ENCODE results near the gene NR4A1. TPM values are rescaled to one million over a fixed set of nuclear protein-coding genes. Genes with fewer than 3 reads are reported as not detected.

NR4A1 gene
- polyA plus RNA-seq, 3 donors = 9.5 to 14.7 (median 14.1) TPM

GRCh38 chr12:52036587-52037171 is 14.6 kb upstream of the NR4A1 start:
- no peak for DNase-seq

DNA sequence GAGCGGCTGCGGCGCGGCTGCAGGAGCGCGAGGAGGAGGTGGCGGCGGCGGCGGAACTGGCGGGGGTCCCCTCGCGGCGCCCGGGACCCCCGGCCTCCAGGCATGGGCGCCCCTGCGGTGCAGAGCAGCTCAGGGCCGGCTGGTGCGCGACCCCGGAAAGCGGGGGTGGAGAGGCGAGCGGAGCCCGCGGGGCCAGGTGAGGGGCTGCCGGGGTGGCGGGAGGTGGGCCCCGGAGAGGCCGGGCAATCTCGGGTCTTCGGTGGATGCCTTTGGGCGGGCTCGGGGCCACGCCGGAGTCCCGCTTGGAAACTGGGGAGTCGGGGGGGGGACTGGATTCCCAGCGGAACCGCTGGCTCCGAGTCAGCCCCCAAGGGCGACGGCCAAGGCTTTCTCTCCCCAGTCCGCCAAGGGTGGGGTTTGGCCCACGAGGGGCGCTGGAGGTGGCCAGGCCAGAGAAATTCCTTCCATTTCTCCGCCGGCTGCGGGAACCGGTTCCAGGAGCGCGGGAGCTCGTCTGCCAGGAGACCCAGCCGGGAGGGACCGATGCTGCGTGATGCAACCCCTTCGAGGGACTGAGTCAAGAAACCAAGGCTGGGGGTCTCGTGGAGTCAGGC is 13.9 kb upstream of the NR4A1 start:
- DNase-seq = no peak

GRCh38 chr12:52038447-52038846 is 12.8 kb upstream of the NR4A1 start:
- no peak for DNase-seq

DNA sequence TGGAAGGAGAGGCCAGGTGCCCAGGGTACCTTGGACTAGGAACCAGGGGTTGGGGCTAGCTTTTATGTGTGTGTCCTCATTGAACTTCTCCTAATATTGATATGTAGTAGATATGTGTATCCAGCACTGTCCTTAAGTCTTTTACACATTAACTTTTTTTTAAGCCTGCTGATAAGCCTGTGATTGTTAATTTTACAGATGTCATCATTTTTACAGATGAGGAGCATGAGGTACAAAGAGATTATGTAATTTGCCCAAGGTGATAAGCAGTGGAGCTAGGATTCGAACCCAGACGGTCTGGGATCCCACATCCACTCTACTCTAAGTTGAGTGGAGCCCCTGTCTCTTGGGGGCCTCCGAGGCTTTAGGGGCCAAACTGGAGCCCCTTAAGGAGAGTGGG is 10.2 kb upstream of the NR4A1 start:
- no peak for DNase-seq

DNA sequence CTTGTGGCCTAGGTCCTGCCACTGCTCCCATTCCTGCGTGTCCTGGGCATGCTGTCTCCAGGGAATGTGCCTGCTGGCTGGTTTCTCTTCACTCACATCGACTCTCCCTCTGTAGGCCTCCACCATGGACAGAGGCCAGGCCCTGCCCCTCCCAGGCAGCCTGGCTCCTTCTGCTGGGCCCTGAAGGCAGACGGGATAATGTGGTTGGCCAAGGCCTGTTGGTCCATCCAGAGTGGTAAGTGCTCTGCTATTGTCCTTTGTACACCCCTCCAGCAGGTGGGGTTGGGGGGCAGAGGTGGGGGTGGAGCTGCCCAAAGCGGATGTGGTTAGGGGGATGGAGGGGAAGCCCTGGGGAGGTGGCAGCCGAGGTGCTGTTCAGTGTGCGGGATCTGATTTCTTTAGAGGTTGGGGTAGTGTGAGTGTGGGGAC is 9.5 kb upstream of the NR4A1 start:
- no peak for DNase-seq

GRCh38 chr12:52042706-52043385 is 8.4 kb upstream of the NR4A1 start:
- no peak for DNase-seq

- DNase-seq = no peak
Measured at GRCh38 chr12:52043386-52044212, 7.6 kb upstream of the NR4A1 start.

- no peak for DNase-seq
Measured at GRCh38 chr12:52044292-52044983, 6.8 kb upstream of the NR4A1 start.

DNA sequence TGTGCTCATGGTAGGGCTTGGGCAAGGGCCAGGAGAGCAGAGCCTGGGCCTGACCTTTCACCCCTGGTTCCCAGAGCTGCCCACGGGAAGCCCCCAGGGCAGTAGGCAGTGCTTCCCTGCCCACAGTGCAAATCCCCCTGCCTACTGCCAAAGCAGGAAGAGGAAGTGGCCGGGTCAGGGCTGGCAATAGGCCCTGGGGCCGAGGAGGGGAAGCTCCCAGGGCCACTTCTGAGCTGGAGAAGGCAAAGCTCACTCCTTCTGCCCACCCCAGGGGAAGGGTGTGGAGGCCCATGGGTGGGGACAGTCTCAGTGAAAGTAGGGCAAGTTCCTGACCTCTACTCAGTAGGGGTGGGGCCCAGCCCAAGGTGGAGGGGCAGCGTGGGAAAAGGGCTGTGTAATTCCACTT is 5.4 kb upstream of the NR4A1 start:
- DNase-seq = no peak

- DNase-seq = no peak
Measured at GRCh38 chr12:52046859-52047258, 4.4 kb upstream of the NR4A1 start.

- DNase-seq = no peak
Measured at GRCh38 chr12:52049286-52049685, 2.0 kb upstream of the NR4A1 start.

- DNase-seq = no peak
Measured at GRCh38 chr12:52049688-52050087, 1.6 kb upstream of the NR4A1 start.

DNA sequence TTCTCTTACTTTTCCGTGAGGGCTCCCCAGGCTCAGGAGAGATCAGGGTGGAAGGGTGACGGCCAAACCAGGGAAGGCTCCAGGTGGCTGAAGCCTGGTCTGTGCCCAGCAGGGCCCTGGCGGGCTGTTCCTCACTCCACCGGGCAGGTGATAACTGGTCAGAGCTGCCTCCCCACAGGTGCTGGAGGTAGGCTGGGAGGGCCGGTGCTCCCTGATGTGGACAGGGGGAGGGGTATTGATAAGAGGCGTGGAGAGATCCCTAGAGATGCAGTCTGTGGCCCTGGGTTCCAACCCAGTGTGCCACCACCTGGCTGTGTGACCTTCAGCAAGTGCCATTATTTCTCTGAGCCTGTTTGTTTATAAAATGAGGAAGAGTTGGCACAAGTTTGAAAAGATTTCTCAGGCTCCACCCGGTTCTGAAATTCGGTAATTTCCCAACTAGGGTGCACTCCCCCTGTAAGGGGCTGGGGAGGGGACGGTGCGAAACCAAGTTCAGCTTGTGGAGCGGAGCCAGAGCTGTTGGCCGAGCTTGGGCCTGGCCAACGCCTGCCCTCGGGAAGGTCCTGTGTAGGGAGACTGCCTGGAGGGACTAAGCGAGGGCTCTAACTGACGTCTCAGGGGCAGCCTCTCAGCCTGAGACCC is 1.0 kb upstream of the NR4A1 start:
- no peak for DNase-seq

DNA sequence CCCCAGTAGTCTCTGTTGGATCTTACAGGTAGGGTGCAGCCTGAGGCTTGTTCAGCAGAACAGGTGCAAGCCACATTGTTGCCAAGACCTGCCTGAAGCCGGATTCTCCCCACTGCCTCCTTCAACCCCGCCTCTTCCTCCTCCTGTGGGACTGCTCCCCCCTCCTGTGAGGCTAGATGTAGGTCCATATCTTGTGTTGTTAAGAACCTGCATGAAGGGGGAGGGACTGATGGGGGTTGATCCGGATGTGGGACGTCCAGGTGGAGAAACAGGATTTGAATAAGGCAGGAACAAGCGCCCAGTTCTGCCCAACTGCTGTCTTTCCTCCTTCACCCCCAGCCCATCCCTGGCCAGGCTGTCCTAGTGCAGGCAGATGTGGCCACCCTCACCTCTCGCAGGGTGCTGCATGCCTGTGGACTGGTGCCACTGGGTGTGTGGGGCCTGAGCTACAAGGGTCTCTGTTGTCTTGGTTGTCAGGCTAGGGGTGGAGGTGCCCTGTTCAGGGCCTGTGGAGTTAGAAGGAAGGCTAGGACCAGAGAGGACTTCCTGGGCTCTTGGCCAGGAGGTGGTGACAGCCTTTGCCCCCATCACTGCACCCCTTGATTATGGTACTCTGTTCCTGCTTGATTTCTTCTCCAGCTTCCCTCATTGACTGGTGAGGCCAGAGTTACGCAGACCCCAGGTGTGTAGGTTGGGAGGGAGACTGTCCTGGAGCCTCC is 1.4 kb downstream of the NR4A1 start:
- no peak for DNase-seq

DNA sequence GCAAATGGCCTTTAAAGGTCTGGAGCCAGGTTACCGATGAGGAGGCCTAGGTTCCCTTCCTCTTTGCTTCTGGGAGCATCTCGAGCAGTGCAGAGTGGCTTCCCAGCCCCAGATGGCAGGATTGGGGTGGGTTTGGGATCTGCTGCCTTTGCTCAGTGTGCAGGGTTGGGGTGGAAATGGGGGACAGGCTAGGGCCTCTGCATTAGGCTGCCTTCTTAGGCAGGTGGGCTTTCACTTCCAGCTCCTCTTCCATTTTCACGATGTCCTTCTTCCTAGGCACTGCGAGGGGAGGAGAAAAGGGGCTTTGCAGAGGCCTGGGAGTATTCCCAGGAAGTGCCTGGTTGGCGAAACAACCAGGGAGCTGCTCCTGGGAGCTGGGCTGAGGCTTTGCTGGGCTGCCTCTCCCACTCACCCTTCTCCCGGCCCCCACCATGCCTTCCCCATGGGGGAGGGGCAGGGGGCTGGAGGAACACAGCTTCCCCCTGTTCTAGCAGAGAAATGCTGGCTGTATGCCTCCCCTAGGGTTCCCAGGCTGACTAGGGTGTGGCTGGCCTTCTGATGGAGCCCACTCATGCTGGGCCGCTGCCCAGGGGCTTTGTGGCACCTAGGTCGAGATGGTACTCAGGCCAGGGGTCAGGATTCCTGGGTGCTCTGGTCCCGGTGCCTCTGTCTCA is 2.4 kb downstream of the NR4A1 start:
- no peak for DNase-seq

GRCh38 chr12:52054231-52054832 is 3.1 kb downstream of the NR4A1 start:
- DNase-seq = no peak

DNA sequence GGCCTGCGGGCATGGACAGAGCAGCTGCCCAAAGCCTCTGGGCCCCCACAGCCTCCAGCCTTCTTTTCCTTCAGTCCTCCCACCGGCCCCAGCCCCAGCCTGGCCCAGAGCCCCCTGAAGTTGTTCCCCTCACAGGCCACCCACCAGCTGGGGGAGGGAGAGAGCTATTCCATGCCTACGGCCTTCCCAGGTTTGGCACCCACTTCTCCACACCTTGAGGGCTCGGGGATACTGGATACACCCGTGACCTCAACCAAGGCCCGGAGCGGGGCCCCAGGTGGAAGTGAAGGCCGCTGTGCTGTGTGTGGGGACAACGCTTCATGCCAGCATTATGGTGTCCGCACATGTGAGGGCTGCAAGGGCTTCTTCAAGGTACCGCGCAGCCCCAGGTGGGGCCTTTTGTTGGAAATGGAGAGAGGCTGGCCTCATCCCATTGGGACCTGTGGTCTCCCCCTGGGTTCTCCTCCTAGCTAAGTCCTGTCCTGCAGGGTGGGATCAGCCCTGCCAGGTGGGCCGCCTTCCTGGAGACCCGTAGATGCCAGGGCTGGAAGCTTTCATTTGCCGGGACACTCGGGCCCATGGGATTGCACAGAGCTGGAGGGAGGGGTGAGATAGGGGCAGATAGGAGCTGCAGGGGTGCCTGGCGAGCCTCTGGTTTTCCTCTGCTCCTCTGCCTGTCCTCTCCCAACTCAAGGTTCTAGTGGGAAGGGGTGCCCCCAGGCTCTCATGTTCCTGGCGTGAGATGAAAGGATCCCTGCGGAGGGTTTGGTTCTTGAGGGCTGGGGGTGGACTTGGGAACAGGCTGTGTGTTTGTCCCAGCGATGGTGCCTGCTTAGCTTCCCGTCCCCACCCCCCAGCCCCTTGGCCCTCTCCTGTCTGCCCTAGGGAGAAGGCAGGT is 3.8 kb downstream of the NR4A1 start:
- DNase-seq = no peak

All from renal pelvis (tissue), 4 donors.